BLaER1 (cell line): ENCODE results near the gene HOPX.

Experiments used
- H3K27ac ChIP-seq: shearing (Covaris generic); formaldehyde crosslinking; 2 replicates; pipeline ENCODE4 v1.8.1; 2022
- H3K27me3 ChIP-seq: shearing (Covaris generic); formaldehyde crosslinking; 2 replicates; pipeline ENCODE4 v1.8.1; 2022
- H3K36me3 ChIP-seq: shearing (Covaris generic); formaldehyde crosslinking; 2 replicates; pipeline ENCODE4 v1.8.1; 2022
- H3K4me1 ChIP-seq: shearing (Covaris generic); formaldehyde crosslinking; 2 replicates; pipeline ENCODE4 v1.8.1; 2022
- H3K4me2 ChIP-seq: shearing (Covaris generic); formaldehyde crosslinking; 2 replicates; pipeline ENCODE4 v1.8.1; 2022
- H3K4me3 ChIP-seq: shearing (Covaris generic); formaldehyde crosslinking; 2 replicates; pipeline ENCODE4 v1.8.1; 2022
- H3K9ac ChIP-seq: shearing (Covaris generic); formaldehyde crosslinking; 2 replicates; pipeline ENCODE4 v1.8.1; 2022
- H3K9me3 ChIP-seq: shearing (Covaris generic); formaldehyde crosslinking; 2 replicates; pipeline ENCODE4 v1.8.1; 2022
- H4K20me1 ChIP-seq: shearing (Covaris generic); formaldehyde crosslinking; 2 replicates; pipeline ENCODE4 v1.8.1; 2022
- Cebpa-rat ChIP-seq: shearing (Covaris generic); IDR thresholded peaks from 2 replicates; pipeline ENCODE4 v1.8.1; 2022

HOPX gene

DNA sequence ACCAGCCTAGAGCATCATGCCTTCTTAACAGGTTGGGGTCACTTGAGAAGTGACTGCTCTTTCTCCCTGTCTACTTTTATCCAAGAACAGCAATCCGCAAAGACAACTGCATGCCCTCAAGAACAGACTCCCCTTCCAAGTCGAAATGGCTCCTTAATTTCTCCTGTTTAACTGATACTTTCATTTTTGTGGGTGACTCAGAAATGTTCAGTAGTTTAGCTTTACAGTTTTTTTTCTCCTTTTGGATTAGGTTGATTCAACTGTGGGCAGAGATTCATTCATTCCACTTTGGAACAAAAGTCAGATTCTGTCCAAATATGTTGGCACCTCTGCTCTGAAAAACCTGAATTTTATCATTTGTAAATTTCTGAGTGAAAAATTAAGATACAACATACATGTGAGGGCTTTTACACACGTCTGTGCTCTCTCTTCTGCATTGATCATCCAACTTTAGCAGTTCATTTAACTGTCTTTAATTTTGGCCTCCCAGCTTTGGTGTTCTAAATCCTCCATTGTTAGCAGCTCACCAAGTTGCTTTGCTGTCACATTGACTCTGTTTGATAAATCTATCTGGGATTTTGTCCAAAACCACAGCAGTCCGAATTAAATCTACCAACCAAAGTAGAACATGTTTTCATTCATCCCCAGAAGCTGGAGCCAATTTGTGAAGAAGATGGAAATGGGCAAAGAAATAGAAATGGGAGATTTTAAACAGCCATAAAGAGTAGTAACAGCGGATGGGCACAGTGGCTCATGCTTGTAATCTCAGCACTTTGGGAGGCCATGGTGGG is 50.0 kb downstream of the HOPX start:
- no peak overlapping the region for H3K4me2 ChIP-seq
- no peak overlapping the region for H3K4me3 ChIP-seq
- peaks cover 52% of the 10 kb centered on the region for H3K9me3 ChIP-seq
- H3K36me3 ChIP-seq, result no peaks in the 10 kb centered on the region
- no peaks in the 10 kb centered on the region for H3K27me3 ChIP-seq
- no peaks in the 10 kb centered on the region for H4K20me1 ChIP-seq
- H3K9ac ChIP-seq, result no peak overlapping the region
- no peak for TF ChIP-seq Cebpa-rat
- no peak overlapping the region for H3K27ac ChIP-seq
- H3K4me1 ChIP-seq, result no peaks in the 10 kb centered on the region

DNA sequence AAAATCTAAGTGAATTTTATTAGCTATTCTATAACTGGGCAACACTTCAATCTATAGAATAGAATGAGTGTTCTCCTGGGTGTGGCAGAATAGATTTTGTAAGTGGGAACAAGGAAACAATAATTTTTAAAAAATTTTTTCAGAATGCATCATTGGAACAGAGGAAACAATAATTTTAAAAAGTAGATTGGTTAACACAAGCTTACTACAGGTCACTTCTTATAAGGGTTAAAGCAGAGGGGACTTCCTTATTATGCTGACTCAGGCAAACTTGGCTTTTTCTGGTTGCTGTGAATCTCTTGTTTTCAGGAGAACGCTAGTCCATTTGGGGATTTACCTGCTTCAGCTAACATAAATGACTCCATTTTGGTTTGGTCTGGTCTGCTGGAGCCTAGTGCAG is 52.5 kb downstream of the HOPX start:
- no peaks in the 10 kb centered on the region for H3K4me1 ChIP-seq
- no peaks in the 10 kb centered on the region for H3K27me3 ChIP-seq
- H3K36me3 ChIP-seq, result no peaks in the 10 kb centered on the region
- no peaks in the 10 kb centered on the region for H4K20me1 ChIP-seq
- TF ChIP-seq Cebpa-rat, result no peak
- no peak overlapping the region for H3K27ac ChIP-seq
- H3K4me2 ChIP-seq, result no peak overlapping the region
- no peak overlapping the region for H3K9ac ChIP-seq
- no peak overlapping the region for H3K4me3 ChIP-seq
- H3K9me3 ChIP-seq, result peaks cover 64% of the 10 kb centered on the region

DNA sequence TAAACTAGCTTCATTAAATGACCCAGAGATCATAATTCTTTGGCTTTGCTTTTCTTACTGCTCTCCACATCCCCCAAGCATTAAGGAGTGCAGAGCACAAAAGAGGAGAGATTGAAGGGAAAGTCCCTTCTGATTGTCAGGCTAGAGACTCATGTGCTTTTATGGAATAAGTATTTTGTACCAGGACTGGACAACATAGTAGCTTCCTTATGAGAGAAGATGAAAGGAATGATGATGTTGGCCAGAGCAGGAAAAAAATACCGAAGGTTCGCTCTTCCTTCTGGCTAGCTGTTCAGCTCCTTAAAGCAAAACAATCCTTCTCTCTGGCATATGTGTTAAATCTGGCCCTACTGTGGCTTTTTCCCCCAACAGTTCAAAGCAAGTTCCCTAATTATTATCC is 53.1 kb downstream of the HOPX start:
- H3K36me3 ChIP-seq, result no peaks in the 10 kb centered on the region
- no peak overlapping the region for H3K4me3 ChIP-seq
- no peaks in the 10 kb centered on the region for H3K27me3 ChIP-seq
- no peak overlapping the region for H3K4me2 ChIP-seq
- peaks cover 69% of the 10 kb centered on the region for H3K9me3 ChIP-seq
- H3K4me1 ChIP-seq, result no peaks in the 10 kb centered on the region
- TF ChIP-seq Cebpa-rat, result no peak
- no peaks in the 10 kb centered on the region for H4K20me1 ChIP-seq
- H3K27ac ChIP-seq, result no peak overlapping the region
- no peak overlapping the region for H3K9ac ChIP-seq

DNA sequence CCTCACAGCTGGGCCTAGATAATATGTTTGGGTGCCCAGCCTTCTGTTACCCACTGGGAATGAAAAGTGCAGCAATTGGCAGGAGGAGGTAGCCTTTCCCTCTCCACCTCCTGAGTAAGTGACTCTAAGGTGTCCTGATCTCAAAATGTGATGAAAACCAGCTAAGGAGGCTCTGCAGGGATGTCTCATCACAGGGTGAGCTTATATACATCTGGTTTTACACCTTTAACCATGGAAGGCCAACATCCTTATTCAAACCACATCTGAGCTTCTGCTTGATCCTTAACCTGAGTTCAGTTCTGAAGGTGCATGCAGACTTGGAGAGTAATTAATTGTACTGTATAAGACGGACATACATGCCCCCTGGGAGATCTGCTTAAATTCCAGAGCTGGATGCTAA is 53.7 kb downstream of the HOPX start:
- TF ChIP-seq Cebpa-rat, result no peak
- H3K27me3 ChIP-seq, result no peaks in the 10 kb centered on the region
- no peaks in the 10 kb centered on the region for H3K36me3 ChIP-seq
- H4K20me1 ChIP-seq, result no peaks in the 10 kb centered on the region
- no peak overlapping the region for H3K27ac ChIP-seq
- H3K9ac ChIP-seq, result no peak overlapping the region
- H3K4me1 ChIP-seq, result no peaks in the 10 kb centered on the region
- no peak overlapping the region for H3K4me2 ChIP-seq
- H3K9me3 ChIP-seq, result peaks cover 75% of the 10 kb centered on the region
- H3K4me3 ChIP-seq, result no peak overlapping the region

DNA sequence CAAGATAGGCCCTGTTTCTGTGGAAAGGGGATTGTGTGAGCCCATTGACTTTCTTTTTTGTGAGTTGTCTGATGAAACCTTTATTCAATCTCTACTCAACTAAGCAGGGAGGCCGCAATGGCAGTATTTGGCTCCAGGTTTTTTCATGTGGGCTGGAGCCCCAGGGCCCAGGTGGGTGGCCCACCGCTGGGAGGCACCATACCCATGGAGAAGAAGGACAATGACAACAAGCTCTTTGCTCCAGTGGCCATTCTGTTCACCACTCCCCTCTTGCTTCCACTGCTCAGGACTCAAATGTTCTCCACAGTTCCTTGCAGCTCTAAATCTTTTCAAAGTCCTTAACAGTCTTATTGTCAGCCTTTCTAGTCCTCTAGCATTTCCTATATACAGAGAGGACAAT is 54.1 kb downstream of the HOPX start:
- Histone ChIP-seq H3K27ac (no peak overlapping the region), H3K9ac (no peak overlapping the region), H4K20me1 (no peaks in the 10 kb centered on the region), H3K4me3 (no peak overlapping the region), H3K4me1 (no peaks in the 10 kb centered on the region), H3K36me3 (no peaks in the 10 kb centered on the region), H3K27me3 (no peaks in the 10 kb centered on the region), H3K9me3 (peaks cover 75% of the 10 kb centered on the region), H3K4me2 (no peak overlapping the region)
- no peak for TF ChIP-seq Cebpa-rat

DNA sequence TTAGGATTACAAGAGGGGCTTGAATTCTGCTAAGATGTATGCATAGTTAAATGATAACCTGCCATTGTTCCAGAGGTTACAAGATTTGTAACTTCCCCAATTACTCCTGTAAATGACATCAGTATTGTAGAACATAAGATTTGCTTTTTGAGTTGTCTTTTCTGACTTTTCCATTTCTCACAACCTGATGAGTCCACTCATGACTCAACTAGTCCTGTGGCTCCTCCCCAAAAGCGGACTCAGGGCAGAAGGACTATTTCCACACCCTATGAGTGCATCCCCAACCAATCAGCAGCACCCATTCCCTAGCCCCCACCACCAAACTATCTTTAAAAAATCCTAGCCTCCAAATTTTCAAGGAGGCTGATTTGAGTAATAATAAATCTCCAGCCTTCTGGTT is 54.7 kb downstream of the HOPX start:
- TF ChIP-seq Cebpa-rat, result no peak
- no peaks in the 10 kb centered on the region for H4K20me1 ChIP-seq
- H3K4me1 ChIP-seq, result no peaks in the 10 kb centered on the region
- peaks cover 74% of the 10 kb centered on the region for H3K9me3 ChIP-seq
- no peak overlapping the region for H3K9ac ChIP-seq
- H3K27ac ChIP-seq, result no peak overlapping the region
- no peaks in the 10 kb centered on the region for H3K27me3 ChIP-seq
- no peak overlapping the region for H3K4me3 ChIP-seq
- no peak overlapping the region for H3K4me2 ChIP-seq
- no peaks in the 10 kb centered on the region for H3K36me3 ChIP-seq

DNA sequence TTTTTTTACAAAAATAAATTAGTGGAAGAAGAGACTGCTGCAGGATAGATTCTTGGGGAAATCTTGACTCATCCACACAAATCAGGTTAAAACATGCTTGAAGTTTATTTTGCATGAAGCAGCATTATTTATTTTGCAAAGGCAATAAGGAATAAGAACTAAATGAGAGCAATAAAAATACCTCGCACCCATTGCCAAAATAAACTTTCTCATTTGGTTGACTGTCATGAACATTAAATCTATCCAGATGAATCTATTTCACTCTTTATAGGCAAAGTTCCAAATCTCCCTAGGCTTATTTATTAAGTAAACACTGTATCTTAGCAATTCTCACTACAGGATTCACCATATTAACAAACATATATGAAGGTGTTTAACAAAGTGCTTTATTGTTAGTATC is 58.9 kb downstream of the HOPX start:
- Histone ChIP-seq H3K27me3 (no peaks in the 10 kb centered on the region), H3K36me3 (no peaks in the 10 kb centered on the region), H3K4me3 (no peak overlapping the region), H3K27ac (no peak overlapping the region), H3K9ac (no peak overlapping the region), H3K4me1 (no peaks in the 10 kb centered on the region), H3K4me2 (no peak overlapping the region), H4K20me1 (no peaks in the 10 kb centered on the region), H3K9me3 (peaks cover 48% of the 10 kb centered on the region)
- TF ChIP-seq Cebpa-rat, result no peak

DNA sequence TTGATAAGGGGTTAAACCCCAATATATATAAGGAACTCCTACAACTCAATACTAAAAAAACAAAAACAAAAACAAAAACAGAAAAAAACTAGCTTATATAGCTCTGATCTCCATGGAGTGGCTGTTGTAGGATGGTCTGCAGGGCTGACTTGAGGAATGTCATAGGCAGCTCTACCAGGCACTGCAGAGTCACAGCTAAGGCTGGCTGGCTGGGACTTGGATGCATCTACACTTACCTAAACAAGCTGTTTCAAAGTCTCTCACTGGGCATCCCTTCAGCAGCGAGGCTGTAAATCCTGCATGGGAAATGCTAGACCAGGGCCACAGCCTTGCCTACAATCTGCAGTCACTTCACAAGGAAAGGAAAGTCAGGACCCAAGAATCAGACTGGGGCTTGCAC is 61.3 kb downstream of the HOPX start:
- H3K27me3 ChIP-seq, result no peaks in the 10 kb centered on the region
- no peaks in the 10 kb centered on the region for H3K36me3 ChIP-seq
- H3K9ac ChIP-seq, result no peak overlapping the region
- no peak for TF ChIP-seq Cebpa-rat
- no peak overlapping the region for H3K4me3 ChIP-seq
- H3K9me3 ChIP-seq, result peaks cover 24% of the 10 kb centered on the region
- no peaks in the 10 kb centered on the region for H4K20me1 ChIP-seq
- no peaks in the 10 kb centered on the region for H3K4me1 ChIP-seq
- H3K4me2 ChIP-seq, result no peak overlapping the region
- H3K27ac ChIP-seq, result no peak overlapping the region

DNA sequence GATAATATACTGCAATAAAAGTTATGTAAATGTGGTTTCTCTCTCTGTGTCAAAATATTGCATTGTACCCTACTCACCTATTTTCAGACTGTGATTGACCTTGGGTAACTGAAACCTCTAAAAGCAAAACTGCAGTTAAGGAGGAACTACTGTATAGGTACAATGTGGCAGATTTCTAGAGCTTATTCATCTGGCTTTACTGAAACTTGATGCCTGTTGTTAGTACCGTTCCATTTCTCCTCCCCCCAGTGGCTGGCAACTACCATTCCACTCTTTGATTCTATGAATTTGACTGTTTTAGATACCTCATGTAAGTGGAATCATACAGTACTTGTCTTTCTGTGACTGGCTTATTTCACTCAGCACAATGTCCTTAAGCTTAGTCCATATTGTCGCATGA is 61.9 kb downstream of the HOPX start:
- Histone ChIP-seq H3K36me3 (no peaks in the 10 kb centered on the region), H3K27ac (no peak overlapping the region), H3K4me2 (no peak overlapping the region), H3K4me1 (no peaks in the 10 kb centered on the region), H3K9ac (no peak overlapping the region), H3K27me3 (no peaks in the 10 kb centered on the region), H3K9me3 (peaks cover 18% of the 10 kb centered on the region), H3K4me3 (no peak overlapping the region), H4K20me1 (no peaks in the 10 kb centered on the region)
- no peak for TF ChIP-seq Cebpa-rat

DNA sequence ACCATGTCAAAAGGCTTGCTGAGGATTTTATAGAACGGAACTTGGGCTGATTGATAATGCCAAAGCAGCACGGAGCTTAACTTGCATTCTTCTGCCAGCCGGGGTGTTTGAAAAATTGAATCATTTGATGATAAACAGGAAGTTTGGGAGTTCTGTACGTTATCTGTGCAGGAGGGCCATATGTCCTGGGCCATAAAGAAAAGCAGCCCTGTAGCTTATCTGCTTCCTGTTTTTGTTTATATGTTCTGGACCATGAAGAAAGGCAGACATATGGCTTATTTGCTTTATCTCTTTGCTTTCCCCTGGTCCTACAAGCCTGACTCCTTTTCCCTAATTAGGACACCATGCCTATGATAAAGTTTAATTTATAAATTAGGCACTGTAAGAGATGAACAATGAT is 62.4 kb downstream of the HOPX start:
- no peak overlapping the region for H3K4me2 ChIP-seq
- no peaks in the 10 kb centered on the region for H4K20me1 ChIP-seq

More for the DNA sequence above, 62.4 kb downstream of the HOPX start:
- no peaks in the 10 kb centered on the region for H3K36me3 ChIP-seq
- no peaks in the 10 kb centered on the region for H3K4me1 ChIP-seq
- H3K27me3 ChIP-seq, result no peaks in the 10 kb centered on the region
- no peak overlapping the region for H3K4me3 ChIP-seq
- no peak overlapping the region for H3K9ac ChIP-seq
- TF ChIP-seq Cebpa-rat, result no peak
- H3K9me3 ChIP-seq, result peaks cover 14% of the 10 kb centered on the region
- H3K27ac ChIP-seq, result no peak overlapping the region
